Naive B cell (primary cell): ENCODE data around the gene RHBG. TPM values are rescaled to one million over a fixed set of nuclear protein-coding genes. Genes with fewer than 3 reads are reported as not detected.

Experiments
- ATAC-seq, 2 donors: fragments of 150-1000 bp; cut with Tn5 transposase; 2 replicates each; pipeline ENCODE4 v1.10.0; 2021; ENCODE audit warnings: low read depth in 2 of 2, mild to moderate bottlenecking in 2 of 2, moderate library complexity in 2 of 2
- DNase-seq: peaks from one replicate; pipeline ENCODE4 v3.0.0; 2022
- H3K27ac Mint-ChIP-seq, 6 donors: one replicate each; pipeline ENCODE4 v1.8.0; 2020 to 2022; ENCODE audit warnings: mild to moderate bottlenecking in 6 of 6, mixed read lengths in 6 of 6, moderate library complexity in 5 of 6, inconsistent platforms in 2 of 6
- H3K27me3 Mint-ChIP-seq, 3 donors: one replicate each; pipeline ENCODE4 v1.8.0; 2021 to 2022; ENCODE audit warnings: mixed read lengths in 3 of 3, mild to moderate bottlenecking in 1 of 3
- H3K36me3 Mint-ChIP-seq, 2 donors: one replicate each; pipeline ENCODE4 v1.8.0; 2020 to 2022; ENCODE audit warnings: mixed read lengths in 2 of 2, inconsistent platforms in 1 of 2, mild to moderate bottlenecking in 1 of 2
- H3K4me1 Mint-ChIP-seq, 3 donors: one replicate each; pipeline ENCODE4 v1.8.0; 2020 to 2022; ENCODE audit warnings: mixed read lengths in 3 of 3, inconsistent platforms in 1 of 3, mild to moderate bottlenecking in 1 of 3, moderate library complexity in 1 of 3
- H3K4me3 Mint-ChIP-seq, 8 donors: one replicate each; pipeline ENCODE4 v1.8.0; 2020 to 2022; ENCODE audit warnings: mild to moderate bottlenecking in 8 of 8, mixed read lengths in 8 of 8, moderate library complexity in 8 of 8, inconsistent platforms in 2 of 8
- H3K9me3 Mint-ChIP-seq, 7 donors: one replicate each; pipeline ENCODE4 v1.8.0; 2020 to 2022; ENCODE audit warnings: mixed read lengths in 7 of 7, mild to moderate bottlenecking in 5 of 7, inconsistent platforms in 2 of 7, moderate library complexity in 1 of 7
- polyA plus RNA-seq, 6 donors: library from polyadenylated mRNA; unstranded; fragments of 300-500 nt; fragmentation: Illumina TruSeq; gene quantifications; one replicate each; pipeline ENCODE4 v1.2.3, GENCODE V29; 2021; ENCODE audit warnings: low read depth in 6 of 6

The RHBG gene
- polyA plus RNA-seq, 6 donors from 2014 or later: not detected

- H3K4me3 Mint-ChIP-seq: no peak overlapping the region
Observed at GRCh38 chr1:156407760-156408159, 38.7 kb downstream of the RHBG start.

GRCh38 chr1:156409439-156409838 lies 40.4 kb downstream of the RHBG start:
- DNase-seq: no peak
- H3K36me3 Mint-ChIP-seq: peaks cover 4 to 6% of the 10 kb centered on the region in 2 donors
- H3K9me3 Mint-ChIP-seq: no peaks in the 10 kb centered on the region
- H3K27ac Mint-ChIP-seq: no peak overlapping the region
- no peak for ATAC-seq
- peaks cover 0 to 3% (median 0%) of the 10 kb centered on the region in 3 donors for H3K4me1 Mint-ChIP-seq
- peak overlapping the region in 2 of 8 donors; percentile 12 to 51 for H3K4me3 Mint-ChIP-seq
- H3K27me3 Mint-ChIP-seq: peaks cover 49 to 99% (median 96%) of the 10 kb centered on the region in 3 donors

More at GRCh38 chr1:156407760-156408159, 38.7 kb downstream of the RHBG start:
- Mint-ChIP-seq H3K9me3 (no peaks in the 10 kb centered on the region), H3K27me3 (peaks cover 51 to 99% (median 80%) of the 10 kb centered on the region in 3 donors), H3K27ac (peak overlapping the region in 1 of 6 donors; percentile 68), H3K36me3 (peaks cover 0 to 6% of the 10 kb centered on the region in 2 donors), H3K4me1 (peaks cover 0 to 3% (median 0%) of the 10 kb centered on the region in 3 donors)
- no peak for ATAC-seq
- DNase-seq: no peak

- peaks cover 57 to 99% (median 98%) of the 10 kb centered on the region in 3 donors for H3K27me3 Mint-ChIP-seq
- no peak overlapping the region for H3K27ac Mint-ChIP-seq
- DNase-seq: no peak
Observed at GRCh38 chr1:156410238-156410637, 41.2 kb downstream of the RHBG start.

GRCh38 chr1:156410740-156411139 lies 41.7 kb downstream of the RHBG start:
- H3K27me3 Mint-ChIP-seq: peaks cover 58 to 99% (median 98%) of the 10 kb centered on the region in 3 donors
- H3K4me3 Mint-ChIP-seq: no peak overlapping the region
- H3K36me3 Mint-ChIP-seq: peaks cover 6 to 7% of the 10 kb centered on the region in 2 donors
- DNase-seq: no peak
- H3K9me3 Mint-ChIP-seq: no peaks in the 10 kb centered on the region
- no peak overlapping the region for H3K27ac Mint-ChIP-seq
- H3K4me1 Mint-ChIP-seq: peaks cover 0 to 3% (median 0%) of the 10 kb centered on the region in 3 donors
- no peak for ATAC-seq

More at GRCh38 chr1:156410238-156410637, 41.2 kb downstream of the RHBG start:
- peaks cover 0 to 3% (median 0%) of the 10 kb centered on the region in 3 donors for H3K4me1 Mint-ChIP-seq
- H3K4me3 Mint-ChIP-seq: no peak overlapping the region
- ATAC-seq: no peak
- H3K9me3 Mint-ChIP-seq: no peaks in the 10 kb centered on the region
- peaks cover 6 to 7% of the 10 kb centered on the region in 2 donors for H3K36me3 Mint-ChIP-seq

GRCh38 chr1:156412653-156413321 lies 43.8 kb downstream of the RHBG start:
- Mint-ChIP-seq H3K27ac (no peak overlapping the region), H3K4me1 (peaks cover 0 to 3% (median 0%) of the 10 kb centered on the region in 3 donors), H3K9me3 (no peaks in the 10 kb centered on the region), H3K36me3 (peaks cover 6 to 7% of the 10 kb centered on the region in 2 donors), H3K27me3 (peaks cover 63 to 99% (median 98%) of the 10 kb centered on the region in 3 donors), H3K4me3 (no peak overlapping the region)
- ATAC-seq (no peak), DNase-seq (no peak)

GRCh38 chr1:156413391-156414246 lies 44.6 kb downstream of the RHBG start:
- peaks cover 0 to 3% (median 0%) of the 10 kb centered on the region in 3 donors for H3K4me1 Mint-ChIP-seq
- H3K27ac Mint-ChIP-seq: no peak overlapping the region
- peaks cover 62 to 99% (median 98%) of the 10 kb centered on the region in 3 donors for H3K27me3 Mint-ChIP-seq
- no peak for ATAC-seq
- no peaks in the 10 kb centered on the region for H3K9me3 Mint-ChIP-seq
- H3K4me3 Mint-ChIP-seq: no peak overlapping the region
- peaks cover 6 to 7% of the 10 kb centered on the region in 2 donors for H3K36me3 Mint-ChIP-seq
- no peak for DNase-seq

- Mint-ChIP-seq H3K36me3 (peaks cover 6 to 7% of the 10 kb centered on the region in 2 donors), H3K9me3 (no peaks in the 10 kb centered on the region), H3K4me1 (peaks cover under 1 to 5% (median 1%) of the 10 kb centered on the region in 3 donors), H3K4me3 (peak overlapping the region in 1 of 8 donors; percentile 42), H3K27me3 (peaks cover 72 to 99% (median 95%) of the 10 kb centered on the region in 3 donors), H3K27ac (peak overlapping the region in 1 of 6 donors; percentile 39)
- no peak for DNase-seq
- ATAC-seq: no peak
Observed at GRCh38 chr1:156414461-156415064, 45.6 kb downstream of the RHBG start.

- Mint-ChIP-seq H3K36me3 (peaks cover 6 to 7% of the 10 kb centered on the region in 2 donors), H3K4me3 (no peak overlapping the region), H3K4me1 (peaks cover 21 to 25% (median 24%) of the 10 kb centered on the region in 3 donors), H3K27ac (no peak overlapping the region), H3K27me3 (peaks cover 73 to 99% (median 93%) of the 10 kb centered on the region in 3 donors), H3K9me3 (no peaks in the 10 kb centered on the region)
- DNase-seq (no peak), ATAC-seq (no peak)
Observed at GRCh38 chr1:156416993-156417392, 48.0 kb downstream of the RHBG start.

- peaks cover 22 to 28% (median 26%) of the 10 kb centered on the region in 3 donors for H3K4me1 Mint-ChIP-seq
- H3K27ac Mint-ChIP-seq: peak overlapping the region in 1 of 6 donors; percentile 46
- ATAC-seq (no peak), DNase-seq (no peak)
- H3K9me3 Mint-ChIP-seq: no peaks in the 10 kb centered on the region
- no peak overlapping the region for H3K4me3 Mint-ChIP-seq
- peaks cover 74 to 99% (median 93%) of the 10 kb centered on the region in 3 donors for H3K27me3 Mint-ChIP-seq
- H3K36me3 Mint-ChIP-seq: peaks cover 1 to 7% of the 10 kb centered on the region in 2 donors
Observed at GRCh38 chr1:156417401-156418020, 48.5 kb downstream of the RHBG start.

- DNase-seq: no peak
- Mint-ChIP-seq H3K4me1 (peaks cover 22 to 28% (median 26%) of the 10 kb centered on the region in 3 donors), H3K27me3 (peaks cover 84 to 100% (median 95%) of the 10 kb centered on the region in 3 donors), H3K27ac (no peak overlapping the region), H3K4me3 (peak overlapping the region in 1 of 8 donors; percentile 86), H3K9me3 (no peaks in the 10 kb centered on the region), H3K36me3 (peaks cover 0 to 7% of the 10 kb centered on the region in 2 donors)
- ATAC-seq: no peak
Observed at GRCh38 chr1:156418416-156419070, 49.5 kb downstream of the RHBG start.

- Mint-ChIP-seq H3K4me3 (peak overlapping the region; percentile 86 to 95 (median 92)), H3K27ac (peak overlapping the region in 3 of 6 donors; percentile 78 to 86 (median 81)), H3K27me3 (peaks cover 85 to 100% (median 95%) of the 10 kb centered on the region in 3 donors)
Observed at GRCh38 chr1:156419854-156420204, 50.8 kb downstream of the RHBG start.

More at GRCh38 chr1:156419854-156420204, 50.8 kb downstream of the RHBG start:
- H3K36me3 Mint-ChIP-seq: no peaks in the 10 kb centered on the region
- ATAC-seq (peak; percentile 39 to 45), DNase-seq (no peak)
- H3K9me3 Mint-ChIP-seq: no peaks in the 10 kb centered on the region
- H3K4me1 Mint-ChIP-seq: peaks cover 22 to 28% (median 26%) of the 10 kb centered on the region in 3 donors
